GM12878 (cell line): ENCODE results near the gene CROT. TPM values are rescaled to one million over a fixed set of nuclear protein-coding genes. Genes with fewer than 3 reads are reported as not detected.
A peak's percentile ranks its signal among the peaks of the same experiment; 100 is the strongest.

Source experiments
- ATAC-seq: fragments of 200-7000 bp; cut with Tn5 transposase; 3 replicates; pipeline ENCODE4 v1.9.1; 2020; ENCODE audit warnings: mild to moderate bottlenecking, moderate library complexity
- BruUV-seq: library from RNA; stranded (reverse); fragments of 400-500 nt; replicated peaks from 2 replicates; lab custom pipeline; 2021; lab: Mats Ljungman, UMichigan
- CTCF ChIA-PET: fragments of 300-600 bp; sonication (Branson Sonifier 250); formaldehyde crosslinking; extraction: SDS; loops from one replicate; lab custom pipeline; 2021; ENCODE audit warnings: inconsistent platforms; lab: Yijun Ruan, JAX
- POLR2A ChIA-PET: fragments of 350-600 bp; formaldehyde crosslinking; extraction: SDS; loops from one replicate; lab custom pipeline; 2021; ENCODE audit warnings: inconsistent platforms; lab: Charles Lee
- RAD21 ChIA-PET: fragments of 300-600 bp; sonication (Branson Sonifier 250); formaldehyde crosslinking; loops from one replicate; lab custom pipeline; 2023; ENCODE audit warnings: antibody characterized with exemption; ENCODE audit not compliant: unreplicated experiment; lab: Charles Lee
- SMC1A ChIA-PET: fragments of 300-600 bp; sonication (Branson Sonifier 250); formaldehyde crosslinking; loops from one replicate; lab custom pipeline; 2023; ENCODE audit not compliant: unreplicated experiment, uncharacterized antibody; lab: Charles Lee
- DNase-seq: peaks from one replicate; pipeline ENCODE4 v3.0.0-alpha.2; 2011; ENCODE audit warnings: low read depth, low spot score
- FAIRE-seq: peaks from 3 replicates; lab custom pipeline; 2011; peaks lifted over from hg19 to GRCh38; lab: Jason Lieb, UNC
- H2AFZ ChIP-seq: 2 replicates; pipeline ENCODE4 v1.6.0; 2011; ENCODE audit warnings: low read depth, low read length, control low read depth; ENCODE audit not compliant: control insufficient read depth
- H3K27ac ChIP-seq: 2 replicates; pipeline ENCODE4 v1.5.1; 2011; ENCODE audit warnings: control low read depth; ENCODE audit not compliant: control insufficient read depth, insufficient read depth
- H3K27me3 ChIP-seq, 2 experiments: replicated peaks in 1 of 2; 2 replicates each; pipeline versions ENCODE4 v1.6.0 to v1.6.1; 2011; ENCODE audit warnings: low read length in 1 of 2; ENCODE audit not compliant: control insufficient read depth in 2 of 2, insufficient read depth in 2 of 2
- H3K36me3 ChIP-seq, 2 experiments: 2 replicates each; pipeline ENCODE4 v1.5.1; 2011; ENCODE audit warnings: low read length in 1 of 2; ENCODE audit not compliant: control insufficient read depth in 2 of 2, insufficient read depth in 2 of 2
- H3K4me1 ChIP-seq: 2 replicates; pipeline ENCODE4 v1.6.1; 2011; ENCODE audit warnings: mild to moderate bottlenecking, low read length, moderate library complexity, mixed read lengths; ENCODE audit not compliant: control insufficient read depth, insufficient read depth
- H3K4me2 ChIP-seq: 2 replicates; pipeline ENCODE4 v1.6.0; 2011; ENCODE audit warnings: control low read depth; ENCODE audit not compliant: control insufficient read depth, insufficient read depth
- H3K4me3 ChIP-seq: fragments of 200-600 bp; sonication (generic); 2 replicates; pipeline ENCODE4 v1.5.1; 2016
- H3K79me2 ChIP-seq: 2 replicates; pipeline ENCODE4 v1.6.0; 2011; ENCODE audit warnings: low read length; ENCODE audit not compliant: control insufficient read depth, insufficient read depth
- H3K9ac ChIP-seq: 2 replicates; pipeline ENCODE4 v1.8.0; 2011; ENCODE audit warnings: low read length, control low read depth, mixed read lengths; ENCODE audit not compliant: control insufficient read depth, insufficient read depth
- H3K9me3 ChIP-seq: replicated peaks from 3 replicates; pipeline ENCODE4 v1.5.1; 2011; ENCODE audit warnings: mild to moderate bottlenecking, low read length; ENCODE audit not compliant: control insufficient read depth, insufficient read depth
- H4K20me1 ChIP-seq: 2 replicates; pipeline ENCODE4 v1.6.0; 2011; ENCODE audit not compliant: control insufficient read depth, insufficient read depth
- E4F1 ChIP-seq: fragments of 450-650 bp; IDR thresholded peaks from 2 replicates; pipeline ENCODE4 v1.6.1; 2018; ENCODE audit warnings: borderline replicate concordance, mild to moderate bottlenecking; ENCODE audit not compliant: partially characterized antibody
- EP300 ChIP-seq, 2 experiments: fragments of 150-350 bp in 1 of 2; IDR thresholded peaks; 2 replicates each; pipeline ENCODE4 v1.6.1; 2011 to 2012; ENCODE audit warnings: low read depth in 2 of 2, low read length in 2 of 2, borderline replicate concordance in 1 of 2, improper control_type of control experiment in 1 of 2, inconsistent platforms in 1 of 2; ENCODE audit not compliant: control insufficient read depth in 1 of 2
- GATAD2B ChIP-seq: fragments of 450-650 bp; conservative IDR thresholded peaks from 2 replicates; pipeline ENCODE4 v1.6.1; 2017; ENCODE audit warnings: low read depth, mild to moderate bottlenecking, moderate library complexity
- IKZF2 ChIP-seq, 2 experiments: fragments of 450-650 bp; IDR thresholded peaks; 2 replicates each; pipeline ENCODE4 v1.6.1; 2017; ENCODE audit warnings: mild to moderate bottlenecking in 2 of 2, moderate library complexity in 2 of 2
- JUNB ChIP-seq: IDR thresholded peaks from 2 replicates; pipeline ENCODE4 v1.6.1; 2016; ENCODE audit warnings: antibody characterized with exemption, mild to moderate bottlenecking
- NRF1 ChIP-seq: conservative IDR thresholded peaks from 2 replicates; pipeline ENCODE4 v1.6.1; 2011; ENCODE audit warnings: mild to moderate bottlenecking, low read depth, low read length, improper control_type of control experiment
- POU2F2 ChIP-seq: IDR thresholded peaks from 3 replicates; pipeline ENCODE4 v1.6.1; 2011; ENCODE audit warnings: low read depth, mild to moderate bottlenecking, low read length, borderline replicate concordance
- RCOR1 ChIP-seq: conservative IDR thresholded peaks from 2 replicates; pipeline ENCODE4 v1.6.1; 2012; ENCODE audit warnings: low read depth, low read length, improper control_type of control experiment
- RUNX3 ChIP-seq: IDR thresholded peaks from 2 replicates; pipeline ENCODE4 v1.6.1; 2012; ENCODE audit warnings: low read length, inconsistent platforms
- SMAD1 ChIP-seq: fragments of 450-650 bp; IDR thresholded peaks from 2 replicates; pipeline ENCODE4 v1.6.1; 2018; ENCODE audit warnings: mild to moderate bottlenecking, low read depth; ENCODE audit not compliant: partially characterized antibody
- ZZZ3 ChIP-seq: IDR thresholded peaks from 2 replicates; pipeline ENCODE4 v1.6.1; 2011; ENCODE audit warnings: low read depth; ENCODE audit not compliant: control insufficient read depth, insufficient read length
- WGBS: methylation state at CpG from one replicate; pipeline ENCODE4 v1.1.6; 2016; ENCODE audit warnings: low lambda C conversion rate; ENCODE audit not compliant: insufficient replicate concordance, insufficient coverage; ENCODE audit errors: missing lambda C conversion rate; 5-methylcytosine and 5-hydroxymethylcytosine counted together
- in situ Hi-C: fragments of 300-500 bp; cut with MboI; formaldehyde crosslinking; loops from 9 replicates; pipeline ENCODE4 v1.14.3; 2018; ENCODE audit warnings: mixed read lengths
- intact Hi-C: fragments of 100-400 bp; cut with micrococcal nuclease; formaldehyde crosslinking; loops from one replicate; pipeline ENCODE4 v1.14.2; 2022; ENCODE audit not compliant: unreplicated experiment
- polyA plus RNA-seq, 11 experiments: library from polyadenylated mRNA; depleted of rRNA in 4 of 11; unstranded in 6 of 11; stranded (reverse) in 5 of 11; fragments of >200 nt; fragmentation: Nextera tagmentation in 4 of 11; fragmentation: Illumina TruSeq in 1 of 11; extraction: Ambion mirVana in 4 of 11; extraction: Trizol in 1 of 11; gene quantifications; 1 replicate in 1 of 11; 2 replicates in 10 of 11; pipeline versions ENCODE4 v1.2.1 to v1.2.3, GENCODE V29; 2011 to 2016; ENCODE audit warnings: inconsistent platforms in 2 of 11, missing spikeins in 2 of 11, low read depth in 1 of 11
- total RNA-seq, 4 experiments: library from RNA; depleted of rRNA in 3 of 4; stranded (reverse); fragments of >200 nt in 3 of 4; fragmentation: Illumina TruSeq in 1 of 4; extraction: Trizol in 1 of 4; gene quantifications; 2 replicates each; pipeline versions ENCODE4 v1.2.1 to v1.2.3, GENCODE V29; 2013 to 2021
- TF ChIP-seq, protein P1 (sequence below): fragments of 450-650 bp; IDR thresholded peaks from 2 replicates; pipeline ENCODE4 v1.6.1; 2017; ENCODE audit warnings: low read depth, mild to moderate bottlenecking, moderate library complexity

Gene CROT
- total and polyA plus RNA-seq, 10 of the 15 experiments (the other 5 are each of a cell fraction or from before 2014, with no cell fraction given): 5.5 to 15.9 (median 12.1) TPM

GRCh38 chr7:87435546-87435945 lies 90.1 kb downstream of the CROT start:
- ChIA-PET POLR2A (no interaction called here), SMC1A (interaction anchor here (0.6 to 2.0 kb wide), 4 partner anchors 8 to 843 kb away, joined by 3 to 8 read pairs (median 3); no protein-coding TSS in a partner anchor), RAD21 (interaction anchor here (0.8 kb wide), 1 partner anchor 187 kb away, joined by 3 read pairs; no protein-coding TSS in a partner anchor), CTCF (no interaction called here)
- TF ChIP-seq RUNX3 (peak; percentile 53; the same call in 1 of the 2 replicates), SMAD1 (no peak), IKZF2 (IDR thresholded peaks at IDR 0.05) (0 out of 4 replicates have a peak, but pooled peaks of 1 of the 2 experiments have one; percentile 16)
- no peaks in the 10 kb centered on the region for H3K36me3 ChIP-seq
- no peak for FAIRE-seq
- no peak for DNase-seq
- H3K27ac ChIP-seq: no peak overlapping the region
- no peaks in the 10 kb centered on the region for H3K27me3 ChIP-seq
- H3K79me2 ChIP-seq: no peaks in the 10 kb centered on the region
- H2AFZ ChIP-seq: no peak overlapping the region
- no peak overlapping the region for H3K4me2 ChIP-seq
- ATAC-seq: peak; percentile 57
- no peak overlapping the region for H3K9ac ChIP-seq
- BruUV-seq: no TSS peak
- intact Hi-C loops: no loop called here
- no peaks in the 10 kb centered on the region for H3K9me3 ChIP-seq
- no peaks in the 10 kb centered on the region for H3K4me1 ChIP-seq
- in situ Hi-C loops: no loop called here
- H3K4me3 ChIP-seq: no peak overlapping the region
- no peaks in the 10 kb centered on the region for H4K20me1 ChIP-seq

GRCh38 chr7:87445897-87446296 lies 100.4 kb downstream of the CROT start:
- Histone ChIP-seq H3K79me2 (no peaks in the 10 kb centered on the region), H3K4me3 (no peak overlapping the region), H3K9ac (no peak overlapping the region), H3K27ac (no peak overlapping the region), H3K4me2 (no peak overlapping the region), H4K20me1 (no peaks in the 10 kb centered on the region), H3K9me3 (no peaks in the 10 kb centered on the region), H3K4me1 (peaks cover 4% of the 10 kb centered on the region; the same call in 1 of the 2 replicates), H3K27me3 (no peaks in the 10 kb centered on the region), H2AFZ (no peak overlapping the region), H3K36me3 (no peaks in the 10 kb centered on the region)
- in situ Hi-C loops: no loop called here
- DNase-seq (peak; percentile 74), FAIRE-seq (peak; percentile 64), ATAC-seq (peak; percentile 98)
- WGBS: 14% methylated on average over 4 of the region's 4 CpGs
- intact Hi-C loops: loop anchor here (1.0 kb wide), 1 partner anchor 28 kb away; no protein-coding TSS in a partner anchor
- POLR2A ChIA-PET: interaction anchor here (1.1 kb wide), 1 partner anchor 28 kb away, joined by 4 read pairs; no protein-coding TSS in a partner anchor
- BruUV-seq: no TSS peak
- CTCF ChIA-PET: interaction anchor here (1.2 to 1.8 kb wide), 2 partner anchors 15 to 60 kb away, joined by 3 to 5 read pairs; no protein-coding TSS in a partner anchor
- RAD21 ChIA-PET: interaction anchor here (0.6 to 1.6 kb wide), 4 partner anchors 9 to 155 kb away, joined by 3 to 4 read pairs (median 3); partner anchors contain the start of gene ABCB1
- SMC1A ChIA-PET: interaction anchor here (1.0 to 2.8 kb wide), 4 partner anchors 9 to 118 kb away, joined by 3 to 10 read pairs (median 4); no protein-coding TSS in a partner anchor
- TF ChIP-seq ZZZ3 (no peak), E4F1 (no peak), EP300 (IDR thresholded peaks at IDR 0.05; ENCODE audit: borderline replicate concordance in 1 of 2, control insufficient read depth in 1 of 2, low read depth in 2 of 2, low read length in 2 of 2) (peak; percentile 75 to 87; a peak in 3 of 4 replicates), POU2F2 (0 out of 3 replicates have a peak, but pooled peaks have one; percentile 47), GATAD2B (peak; percentile 41; the same call in 1 of the 2 replicates), SMAD1 (peak; percentile 87), RCOR1 (no peak), RUNX3 (peak; percentile 79), NRF1 (no peak), JUNB (peak; percentile 35; the same call in 1 of the 2 replicates)
- TF ChIP-seq, protein P1, sequence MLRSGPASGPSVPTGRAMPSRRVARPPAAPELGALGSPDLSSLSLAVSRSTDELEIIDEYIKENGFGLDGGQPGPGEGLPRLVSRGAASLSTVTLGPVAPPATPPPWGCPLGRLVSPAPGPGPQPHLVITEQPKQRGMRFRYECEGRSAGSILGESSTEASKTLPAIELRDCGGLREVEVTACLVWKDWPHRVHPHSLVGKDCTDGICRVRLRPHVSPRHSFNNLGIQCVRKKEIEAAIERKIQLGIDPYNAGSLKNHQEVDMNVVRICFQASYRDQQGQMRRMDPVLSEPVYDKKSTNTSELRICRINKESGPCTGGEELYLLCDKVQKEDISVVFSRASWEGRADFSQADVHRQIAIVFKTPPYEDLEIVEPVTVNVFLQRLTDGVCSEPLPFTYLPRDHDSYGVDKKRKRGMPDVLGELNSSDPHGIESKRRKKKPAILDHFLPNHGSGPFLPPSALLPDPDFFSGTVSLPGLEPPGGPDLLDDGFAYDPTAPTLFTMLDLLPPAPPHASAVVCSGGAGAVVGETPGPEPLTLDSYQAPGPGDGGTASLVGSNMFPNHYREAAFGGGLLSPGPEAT: peak; percentile 75
